ENCODE measurements around the gene WWOX.

Gene WWOX

DNA sequence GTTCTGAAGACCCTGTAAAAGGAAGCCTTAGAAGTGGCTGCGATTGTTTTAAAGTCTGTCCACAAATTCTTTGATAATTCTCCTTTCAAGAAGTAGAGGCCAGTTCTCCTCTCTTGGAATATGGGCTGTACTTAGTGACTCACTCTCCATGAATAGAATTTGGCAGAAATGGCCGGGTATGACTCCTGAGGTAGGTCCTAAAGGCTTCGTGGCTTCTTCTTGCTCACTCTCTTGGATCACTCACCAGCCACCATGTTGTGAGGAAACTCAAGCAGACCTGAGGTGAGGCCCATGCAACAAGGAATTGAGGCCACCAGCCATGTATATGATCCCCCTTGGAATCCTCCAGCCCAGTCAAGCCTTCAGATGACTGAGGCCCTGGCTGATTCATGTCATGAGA, 75.8 kb downstream of the WWOX start:
- Histone ChIP-seq H3K27ac (ENCODE audit: low read depth, low read length) (no peak overlapping the region), H2BK120ac (ENCODE audit: insufficient read depth, low read length, poor library complexity) (no peak overlapping the region), H3K27me3 (ENCODE audit: insufficient read depth, low read length) (no peaks in the 10 kb centered on the region), H3K4me1 (ENCODE audit: control insufficient read depth in 1 of 2, insufficient read depth in 2 of 2, low read length in 2 of 2) (no peaks in the 10 kb centered on the region), H3K9me3 (ENCODE audit: insufficient read depth, low read depth, low read length) (no peaks in the 10 kb centered on the region), H3K4me3 (ENCODE audit: low read depth, low read length) (no peak overlapping the region), H2BK5ac (ENCODE audit: low read depth, low read length, poor library complexity) (no peak overlapping the region), H3K23ac (ENCODE audit: low read length) (no peak overlapping the region), H3K4ac (ENCODE audit: low read depth, low read length) (no peak overlapping the region), H3K18ac (ENCODE audit: low read length) (no peak overlapping the region), H3K9ac (ENCODE audit: low read length) (no peak overlapping the region), H3K4me2 (ENCODE audit: low read length) (no peak overlapping the region), H3K36me3 (ENCODE audit: control insufficient read depth in 1 of 2, insufficient read depth in 2 of 2, low read length in 2 of 2) (no peaks in the 10 kb centered on the region), H3K14ac (ENCODE audit: low read length) (no peak overlapping the region), H3K79me1 (ENCODE audit: low read length) (no peaks in the 10 kb centered on the region), H2AFZ (ENCODE audit: insufficient read depth, low read length, poor library complexity) (no peak overlapping the region), H3K79me2 (ENCODE audit: control insufficient read depth, insufficient read depth, low read length, poor library complexity) (no peaks in the 10 kb centered on the region), H2AK5ac (ENCODE audit: low read length) (no peak overlapping the region), H4K8ac (ENCODE audit: low read depth, low read length) (no peak overlapping the region), H2BK12ac (ENCODE audit: low read length) (no peak overlapping the region), H4K12ac (ENCODE audit: low read depth, low read length) (no peak overlapping the region), H4K91ac (ENCODE audit: low read depth, low read length) (no peak overlapping the region)
- no peak for DNase-seq
- WGBS (ENCODE audit: extremely low coverage, insufficient coverage, insufficient read length), result no CpG with 5 or more reads among the region's 3 CpGs

DNA sequence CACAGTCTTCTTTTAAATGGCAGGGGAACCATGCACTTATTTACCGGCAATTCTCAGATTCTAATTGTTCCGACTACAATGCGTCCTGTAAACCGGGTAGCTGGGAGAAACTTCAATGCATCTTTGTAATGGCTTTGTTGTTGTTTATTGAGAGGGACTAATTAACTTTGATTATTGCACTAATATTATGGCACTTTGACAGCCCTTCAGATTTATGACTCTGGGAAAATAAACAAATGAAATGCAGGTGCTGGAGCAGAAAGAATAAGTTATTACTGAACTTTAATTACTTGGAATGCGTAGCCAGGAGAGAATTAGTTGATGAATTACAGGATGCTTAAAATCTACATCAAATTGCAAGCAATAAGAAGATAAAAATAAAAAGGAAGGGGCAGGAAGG, 77.0 kb downstream of the WWOX start:
- Histone ChIP-seq H2BK120ac (ENCODE audit: insufficient read depth, low read length, poor library complexity) (no peak overlapping the region), H2BK12ac (ENCODE audit: low read length) (no peak overlapping the region), H3K4me3 (ENCODE audit: low read depth, low read length) (no peak overlapping the region), H4K91ac (ENCODE audit: low read depth, low read length) (no peak overlapping the region), H3K79me1 (ENCODE audit: low read length) (no peaks in the 10 kb centered on the region), H2AFZ (ENCODE audit: insufficient read depth, low read length, poor library complexity) (no peak overlapping the region), H2AK5ac (ENCODE audit: low read length) (no peak overlapping the region), H3K9ac (ENCODE audit: low read length) (no peak overlapping the region), H3K27me3 (ENCODE audit: insufficient read depth, low read length) (no peaks in the 10 kb centered on the region), H3K4ac (ENCODE audit: low read depth, low read length) (no peak overlapping the region), H3K23ac (ENCODE audit: low read length) (no peak overlapping the region), H2BK5ac (ENCODE audit: low read depth, low read length, poor library complexity) (no peak overlapping the region), H3K4me2 (ENCODE audit: low read length) (no peak overlapping the region), H3K4me1 (ENCODE audit: control insufficient read depth in 1 of 2, insufficient read depth in 2 of 2, low read length in 2 of 2) (no peaks in the 10 kb centered on the region), H3K14ac (ENCODE audit: low read length) (no peak overlapping the region), H3K18ac (ENCODE audit: low read length) (no peak overlapping the region), H3K79me2 (ENCODE audit: control insufficient read depth, insufficient read depth, low read length, poor library complexity) (no peaks in the 10 kb centered on the region), H3K27ac (ENCODE audit: low read depth, low read length) (no peak overlapping the region), H3K36me3 (ENCODE audit: control insufficient read depth in 1 of 2, insufficient read depth in 2 of 2, low read length in 2 of 2) (no peaks in the 10 kb centered on the region), H4K8ac (ENCODE audit: low read depth, low read length) (no peak overlapping the region), H3K9me3 (ENCODE audit: insufficient read depth, low read depth, low read length) (no peaks in the 10 kb centered on the region), H4K12ac (ENCODE audit: low read depth, low read length) (no peak overlapping the region)
- WGBS (ENCODE audit: extremely low coverage, insufficient coverage, insufficient read length), result no CpG with 5 or more reads among the region's 5 CpGs
- DNase-seq, result no peak

DNA sequence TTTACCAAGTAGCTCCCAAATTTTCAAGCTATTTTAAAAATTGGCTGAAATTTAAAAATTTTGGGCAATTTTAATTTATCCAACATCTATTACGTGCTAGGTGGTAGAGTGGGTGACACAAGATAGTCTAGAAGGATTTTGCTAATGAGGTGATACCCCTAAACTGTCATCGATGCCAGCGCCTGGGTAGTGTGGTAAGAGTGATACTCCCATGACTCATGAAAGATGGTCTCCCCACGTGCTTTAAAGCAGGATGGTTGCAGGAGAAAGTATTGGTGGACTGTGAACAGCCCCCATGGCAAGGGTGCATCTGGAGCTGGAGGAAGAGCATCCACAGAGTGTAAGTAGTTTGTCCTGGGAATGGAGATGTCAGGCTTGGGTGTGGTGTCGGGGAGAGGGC, 77.8 kb downstream of the WWOX start:
- Histone ChIP-seq H3K4me3 (ENCODE audit: low read depth, low read length) (no peak overlapping the region), H3K4me2 (ENCODE audit: low read length) (no peak overlapping the region), H3K9ac (ENCODE audit: low read length) (no peak overlapping the region), H3K36me3 (ENCODE audit: control insufficient read depth in 1 of 2, insufficient read depth in 2 of 2, low read length in 2 of 2) (no peaks in the 10 kb centered on the region), H2BK12ac (ENCODE audit: low read length) (no peak overlapping the region), H3K18ac (ENCODE audit: low read length) (no peak overlapping the region), H2BK120ac (ENCODE audit: insufficient read depth, low read length, poor library complexity) (no peak overlapping the region), H2AFZ (ENCODE audit: insufficient read depth, low read length, poor library complexity) (no peak overlapping the region), H3K9me3 (ENCODE audit: insufficient read depth, low read depth, low read length) (no peaks in the 10 kb centered on the region), H3K23ac (ENCODE audit: low read length) (no peak overlapping the region), H4K12ac (ENCODE audit: low read depth, low read length) (no peak overlapping the region), H3K79me1 (ENCODE audit: low read length) (no peaks in the 10 kb centered on the region), H3K27me3 (ENCODE audit: insufficient read depth, low read length) (no peaks in the 10 kb centered on the region), H3K4me1 (ENCODE audit: control insufficient read depth in 1 of 2, insufficient read depth in 2 of 2, low read length in 2 of 2) (no peaks in the 10 kb centered on the region), H4K91ac (ENCODE audit: low read depth, low read length) (no peak overlapping the region), H2BK5ac (ENCODE audit: low read depth, low read length, poor library complexity) (no peak overlapping the region), H3K79me2 (ENCODE audit: control insufficient read depth, insufficient read depth, low read length, poor library complexity) (no peaks in the 10 kb centered on the region), H4K8ac (ENCODE audit: low read depth, low read length) (no peak overlapping the region), H3K14ac (ENCODE audit: low read length) (no peak overlapping the region), H3K27ac (ENCODE audit: low read depth, low read length) (no peak overlapping the region), H2AK5ac (ENCODE audit: low read length) (no peak overlapping the region), H3K4ac (ENCODE audit: low read depth, low read length) (no peak overlapping the region)
- no peak for DNase-seq
- WGBS (ENCODE audit: extremely low coverage, insufficient coverage, insufficient read length), result no CpG with 5 or more reads among the region's 5 CpGs

DNA sequence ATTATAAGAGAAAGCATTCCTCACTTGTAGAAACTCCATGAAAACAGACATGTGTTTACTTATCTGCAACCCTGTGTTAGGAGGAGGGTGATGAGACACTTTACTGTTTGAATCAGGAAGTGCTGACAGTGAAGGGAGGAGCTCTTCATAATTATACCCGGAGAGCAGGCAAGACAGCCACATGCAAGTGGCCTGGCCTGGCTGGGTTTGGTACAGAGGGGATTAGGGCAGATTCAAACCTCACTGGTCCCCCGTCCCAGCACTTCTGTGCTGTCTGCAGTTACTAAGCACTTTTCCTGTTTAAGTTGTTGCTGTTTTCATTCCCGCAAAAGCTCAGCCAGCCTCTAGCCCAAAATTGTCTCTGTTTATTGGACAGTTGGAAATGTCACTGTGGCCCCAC, 78.5 kb downstream of the WWOX start:
- no peaks in the 10 kb centered on the region for H3K9me3 ChIP-seq (ENCODE audit: insufficient read depth, low read depth, low read length)
- no peak overlapping the region for H3K9ac ChIP-seq (ENCODE audit: low read length)
- H3K4me3 ChIP-seq (ENCODE audit: low read depth, low read length), result no peak overlapping the region
- no peak overlapping the region for H2AFZ ChIP-seq (ENCODE audit: insufficient read depth, low read length, poor library complexity)
- no peak overlapping the region for H3K14ac ChIP-seq (ENCODE audit: low read length)
- H3K79me2 ChIP-seq (ENCODE audit: control insufficient read depth, insufficient read depth, low read length, poor library complexity), result no peaks in the 10 kb centered on the region
- no peaks in the 10 kb centered on the region for H3K79me1 ChIP-seq (ENCODE audit: low read length)
- no peak overlapping the region for H2BK5ac ChIP-seq (ENCODE audit: low read depth, low read length, poor library complexity)
- H2AK5ac ChIP-seq (ENCODE audit: low read length), result no peak overlapping the region
- DNase-seq, result no peak
- H3K4me1 ChIP-seq (ENCODE audit: control insufficient read depth in 1 of 2, insufficient read depth in 2 of 2, low read length in 2 of 2), result no peaks in the 10 kb centered on the region
- WGBS (ENCODE audit: extremely low coverage, insufficient coverage, insufficient read length), result no CpG with 5 or more reads among the region's 3 CpGs
- no peak overlapping the region for H3K4ac ChIP-seq (ENCODE audit: low read depth, low read length)
- H3K27me3 ChIP-seq (ENCODE audit: insufficient read depth, low read length), result no peaks in the 10 kb centered on the region
- H2BK12ac ChIP-seq (ENCODE audit: low read length), result no peak overlapping the region
- H3K36me3 ChIP-seq (ENCODE audit: control insufficient read depth in 1 of 2, insufficient read depth in 2 of 2, low read length in 2 of 2), result no peaks in the 10 kb centered on the region
- no peak overlapping the region for H3K23ac ChIP-seq (ENCODE audit: low read length)
- no peak overlapping the region for H3K18ac ChIP-seq (ENCODE audit: low read length)
- H4K12ac ChIP-seq (ENCODE audit: low read depth, low read length), result no peak overlapping the region
- no peak overlapping the region for H3K27ac ChIP-seq (ENCODE audit: low read depth, low read length)
- no peak overlapping the region for H3K4me2 ChIP-seq (ENCODE audit: low read length)
- no peak overlapping the region for H2BK120ac ChIP-seq (ENCODE audit: insufficient read depth, low read length, poor library complexity)
- peak overlapping the region; percentile 43 for H4K8ac ChIP-seq (ENCODE audit: low read depth, low read length)
- H4K91ac ChIP-seq (ENCODE audit: low read depth, low read length), result no peak overlapping the region
